Kidney (tissue), 14 donors: ENCODE measurements around the gene PCGF6. TPM values are rescaled to one million over a fixed set of nuclear protein-coding genes. Genes with fewer than 3 reads are reported as not detected.
A peak's percentile ranks its signal among the peaks of the same experiment; 100 is the strongest.
"Not testable (repeated sequence)": the region's sequence is repeated elsewhere in the genome, so short reads cannot be mapped to it uniquely, and the experiment has no call there.

Experiments used
- DNase-seq, 5 donors: peaks; one replicate each; pipeline ENCODE4 v3.0.0-alpha.2; 2013 to 2020
- FAIRE-seq: peaks from 2 replicates; lab custom pipeline; 2012; peaks lifted over from hg19 to GRCh38; lab: Jason Lieb, UNC
- H3K27ac ChIP-seq, 2 donors: one replicate each; pipeline ENCODE4 v1.7.0; 2013; ENCODE audit warnings: low read depth in 2 of 2, low read length in 2 of 2, inconsistent platforms in 1 of 2
- H3K27me3 ChIP-seq: one replicate; pipeline ENCODE4 v1.7.1; 2013; ENCODE audit warnings: low read length, inconsistent platforms; ENCODE audit not compliant: control insufficient read depth, insufficient read depth
- H3K36me3 ChIP-seq, 3 donors: one replicate each; pipeline versions ENCODE4 v1.7.0 to v1.7.1; 2013; ENCODE audit warnings: low read length in 3 of 3, control low read depth in 1 of 3, inconsistent platforms in 1 of 3; ENCODE audit not compliant: insufficient read depth in 3 of 3, control insufficient read depth in 2 of 3
- H3K4me1 ChIP-seq, 3 donors: one replicate each; pipeline versions ENCODE4 v1.7.0 to v1.7.1; 2013; ENCODE audit warnings: low read length in 3 of 3, inconsistent platforms in 1 of 3, low read depth in 1 of 3; ENCODE audit not compliant: control insufficient read depth in 2 of 3, insufficient read depth in 2 of 3
- H3K4me3 ChIP-seq, 3 donors: one replicate each; pipeline versions ENCODE4 v1.7.0 to v1.8.1; 2013; ENCODE audit warnings: low read length in 3 of 3, control low read depth in 1 of 3, inconsistent platforms in 1 of 3
- H3K9ac ChIP-seq, 3 donors: one replicate each; pipeline versions ENCODE4 v1.7.0 to v1.7.1; 2013; ENCODE audit warnings: low read length in 3 of 3, control low read depth in 1 of 3, inconsistent platforms in 1 of 3
- H3K9me3 ChIP-seq, 3 donors: one replicate each; pipeline versions ENCODE4 v1.7.0 to v1.7.1; 2013; ENCODE audit warnings: low read length in 3 of 3, control low read depth in 1 of 3, inconsistent platforms in 1 of 3; ENCODE audit not compliant: control insufficient read depth in 2 of 3, insufficient read depth in 1 of 3
- intact Hi-C: fragments of 100-400 bp; cut with DNase I; formaldehyde crosslinking; loops from one replicate; pipeline ENCODE4 v1.11.1; 2022
- polyA plus RNA-seq: library from polyadenylated mRNA; stranded (reverse); fragments of 350-450 nt; fragmentation: Illumina TruSeq; extraction: RNeasy Lipid Tissue Mini Kit (QIAGEN cat#74804); gene quantifications from one replicate; pipeline ENCODE4 v1.2.3, GENCODE V29; 2014; ENCODE audit warnings: low read depth, low replicate concordance; ENCODE audit not compliant: insufficient read depth
- total RNA-seq: library from RNA; stranded (reverse); fragmentation: NEBNext Ultra II Directional; extraction: Animal tissue kit (Norgen Biotek cat#: 25700); gene quantifications from one replicate; pipeline ENCODE4 v1.2.1, GENCODE V29; 2021
- TF ChIP-seq, protein P1 (sequence below): IDR thresholded peaks from 3 replicates; pipeline ENCODE4 v1.5.1; 2012; ENCODE audit warnings: mild to moderate bottlenecking, moderate library complexity, borderline replicate concordance; ENCODE audit not compliant: insufficient read depth; ENCODE audit errors: extremely low read depth
- donor health status: control.
- donor health status: control.
- donor health status: control.
- donor health status: control.
- donor health status: control.
- donor health status: DM: yes; HTN: yes; CAD: no.
- donor health status: Normal renal cell carcinoma (clear cell type).

Gene PCGF6
- total and polyA plus RNA-seq, 2 donors from 2014 or later, result 3.0 to 6.3 TPM

DNA sequence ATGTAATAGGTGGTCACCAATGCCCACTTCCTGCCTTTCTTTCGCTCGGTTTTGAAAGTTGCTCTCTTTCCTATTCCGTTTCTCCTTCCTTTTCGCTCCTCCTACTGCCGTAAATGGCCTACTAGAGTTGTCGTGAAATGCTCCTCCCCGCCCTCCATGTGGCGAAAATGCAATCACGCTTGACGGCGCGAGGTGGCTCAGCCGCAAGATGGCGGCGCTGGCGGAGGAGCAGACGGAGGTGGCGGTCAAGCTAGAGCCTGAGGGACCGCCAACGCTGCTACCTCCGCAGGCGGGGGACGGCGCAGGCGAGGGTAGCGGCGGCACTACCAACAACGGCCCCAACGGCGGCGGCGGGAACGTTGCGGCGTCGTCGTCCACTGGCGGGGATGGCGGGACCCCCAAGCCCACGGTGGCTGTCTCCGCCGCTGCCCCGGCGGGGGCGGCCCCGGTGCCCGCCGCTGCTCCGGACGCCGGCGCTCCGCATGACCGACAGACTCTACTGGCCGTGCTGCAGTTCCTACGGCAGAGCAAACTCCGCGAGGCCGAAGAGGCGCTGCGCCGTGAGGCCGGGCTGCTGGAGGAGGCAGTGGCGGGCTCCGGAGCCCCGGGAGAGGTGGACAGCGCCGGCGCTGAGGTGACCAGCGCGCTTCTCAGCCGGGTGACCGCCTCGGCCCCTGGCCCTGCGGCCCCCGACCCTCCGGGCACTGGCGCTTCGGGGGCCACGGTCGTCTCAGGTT lies 17.0 kb upstream of the PCGF6 start, which contains the start of gene TAF5:
Gene TAF5, plus strand, starts transcription at position 195 of the 737 bp plus-strand sequence. Its CDS starts 14 bp downstream, at position 209.
- peak within 1 kb of the TSS; percentile 68 to 71 for H3K27ac ChIP-seq
- H3K4me3 ChIP-seq, result peak within 1 kb of the TSS; percentile 70 to 96 (median 94)
- FAIRE-seq, result no peak
- intact Hi-C loops, result no loop called here
- no peaks in the 10 kb centered on the region for H3K36me3 ChIP-seq
- H3K9ac ChIP-seq, result peak within 1 kb of the TSS; percentile 58 to 93 (median 61)
- H3K9me3 ChIP-seq, result no peaks in the 10 kb centered on the region
- TF ChIP-seq, protein P1, sequence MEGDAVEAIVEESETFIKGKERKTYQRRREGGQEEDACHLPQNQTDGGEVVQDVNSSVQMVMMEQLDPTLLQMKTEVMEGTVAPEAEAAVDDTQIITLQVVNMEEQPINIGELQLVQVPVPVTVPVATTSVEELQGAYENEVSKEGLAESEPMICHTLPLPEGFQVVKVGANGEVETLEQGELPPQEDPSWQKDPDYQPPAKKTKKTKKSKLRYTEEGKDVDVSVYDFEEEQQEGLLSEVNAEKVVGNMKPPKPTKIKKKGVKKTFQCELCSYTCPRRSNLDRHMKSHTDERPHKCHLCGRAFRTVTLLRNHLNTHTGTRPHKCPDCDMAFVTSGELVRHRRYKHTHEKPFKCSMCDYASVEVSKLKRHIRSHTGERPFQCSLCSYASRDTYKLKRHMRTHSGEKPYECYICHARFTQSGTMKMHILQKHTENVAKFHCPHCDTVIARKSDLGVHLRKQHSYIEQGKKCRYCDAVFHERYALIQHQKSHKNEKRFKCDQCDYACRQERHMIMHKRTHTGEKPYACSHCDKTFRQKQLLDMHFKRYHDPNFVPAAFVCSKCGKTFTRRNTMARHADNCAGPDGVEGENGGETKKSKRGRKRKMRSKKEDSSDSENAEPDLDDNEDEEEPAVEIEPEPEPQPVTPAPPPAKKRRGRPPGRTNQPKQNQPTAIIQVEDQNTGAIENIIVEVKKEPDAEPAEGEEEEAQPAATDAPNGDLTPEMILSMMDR, result peak; percentile 2
- no peaks in the 10 kb centered on the region for H3K4me1 ChIP-seq
- peak; percentile 94 to 99 (median 96) for DNase-seq
- no peaks in the 10 kb centered on the region for H3K27me3 ChIP-seq

GRCh38 chr10:103367379-103367781 lies 16.4 kb upstream of the PCGF6 start:
- FAIRE-seq, result no peak
- Histone ChIP-seq H3K4me3 (peak overlapping the region; percentile 70 to 96 (median 94)), H3K9me3 (no peaks in the 10 kb centered on the region), H3K27me3 (no peaks in the 10 kb centered on the region), H3K4me1 (no peaks in the 10 kb centered on the region), H3K27ac (peak overlapping the region; percentile 68 to 71), H3K36me3 (no peaks in the 10 kb centered on the region), H3K9ac (peak overlapping the region; percentile 7 to 93 (median 58))
- intact Hi-C loops, result no loop called here
- no peak for DNase-seq
- TF ChIP-seq, protein P1, result no peak

DNA sequence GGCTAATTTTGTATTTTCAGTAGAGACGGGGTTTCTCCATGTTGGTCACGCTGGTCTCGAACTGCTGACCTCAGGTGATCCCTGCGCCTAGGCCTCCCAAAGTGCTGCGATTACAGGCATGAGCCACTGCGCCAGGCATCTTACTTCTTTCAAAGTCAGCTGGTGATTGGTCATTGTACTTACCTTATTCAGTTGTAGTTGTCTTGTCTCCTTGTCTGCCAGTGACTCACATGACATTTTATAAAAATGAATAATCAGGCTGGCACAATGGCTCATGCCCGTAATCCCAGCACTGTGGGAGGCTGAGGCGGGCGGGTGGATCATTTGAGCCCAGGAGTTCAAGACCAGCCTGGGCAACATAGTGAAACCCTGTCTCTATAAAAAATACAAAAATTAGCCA lies 9.9 kb upstream of the PCGF6 start:
- H3K4me1 ChIP-seq, intact Hi-C loops, H3K27ac ChIP-seq, H3K27me3 ChIP-seq, DNase-seq, H3K9ac ChIP-seq, H3K36me3 ChIP-seq, H3K9me3 ChIP-seq, H3K4me3 ChIP-seq, FAIRE-seq: not testable (repeated sequence)

DNA sequence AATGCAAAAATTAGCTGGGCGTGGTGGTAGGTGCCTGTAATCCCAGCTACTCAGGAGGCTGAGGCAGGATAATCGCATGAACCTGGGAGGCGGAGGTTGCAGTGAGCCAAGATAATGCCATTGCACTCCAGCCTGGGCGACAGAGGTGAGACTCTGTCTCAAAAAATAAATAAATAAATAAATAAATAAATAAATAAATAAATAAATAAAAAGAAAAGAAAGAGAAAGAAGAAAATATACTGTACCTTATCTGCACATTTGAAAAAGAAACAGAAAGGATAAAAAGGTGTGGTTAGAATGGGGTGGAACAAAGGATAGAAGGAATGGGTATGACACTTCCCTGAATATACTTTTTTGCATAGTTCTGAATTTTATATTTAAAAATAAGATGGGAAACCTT lies 8.6 kb upstream of the PCGF6 start:
- H3K4me3 ChIP-seq, DNase-seq: not testable (repeated sequence)

More for the DNA sequence above, 8.6 kb upstream of the PCGF6 start:
- H3K36me3 ChIP-seq, H3K9me3 ChIP-seq, H3K27ac ChIP-seq, FAIRE-seq, intact Hi-C loops, H3K27me3 ChIP-seq, H3K9ac ChIP-seq, H3K4me1 ChIP-seq: not testable (repeated sequence)
